OCI-LY1 (cell line): Measurements from ENCODE around the gene TET2.

Experiments
- H2AFZ ChIP-seq: fragments of 200-600 bp; sonication (generic), shearing (Covaris generic); 2 replicates; pipeline ENCODE4 v1.6.0; 2014; ENCODE audit warnings: antibody characterized with exemption, mild to moderate bottlenecking, low read length
- H3F3A ChIP-seq: fragments of 200-600 bp; sonication (generic), shearing (Covaris generic); 2 replicates; pipeline ENCODE4 v1.6.0; 2014; ENCODE audit warnings: mild to moderate bottlenecking, antibody characterized with exemption, low read length, moderate library complexity; ENCODE audit not compliant: insufficient read depth
- H3K27ac ChIP-seq: fragments of 200-600 bp; sonication (generic); 2 replicates; pipeline ENCODE4 v1.5.1; 2014; ENCODE audit warnings: low read length, mixed run types, mild to moderate bottlenecking, low read depth; ENCODE audit not compliant: poor library complexity, severe bottlenecking
- H3K27me3 ChIP-seq: fragments of 200-600 bp; sonication (generic); 2 replicates; pipeline ENCODE4 v1.6.0; 2014; ENCODE audit warnings: antibody characterized with exemption, mild to moderate bottlenecking, low read length, moderate library complexity; ENCODE audit not compliant: insufficient read depth
- H3K36me3 ChIP-seq: fragments of 200-600 bp; sonication (generic); 2 replicates; pipeline ENCODE4 v1.6.1; 2014; ENCODE audit warnings: mild to moderate bottlenecking, antibody characterized with exemption, low read length, moderate library complexity, mixed read lengths; ENCODE audit not compliant: insufficient read depth
- H3K4me1 ChIP-seq: fragments of 200-600 bp; sonication (generic); 2 replicates; pipeline ENCODE4 v1.5.1; 2014; ENCODE audit warnings: mild to moderate bottlenecking, low read length, moderate library complexity; ENCODE audit not compliant: insufficient read depth, severe bottlenecking
- H3K4me2 ChIP-seq: fragments of 200-600 bp; sonication (generic), shearing (Covaris generic); 2 replicates; pipeline ENCODE4 v1.6.1; 2014; ENCODE audit warnings: low read length
- H3K4me3 ChIP-seq: fragments of 200-600 bp; sonication (generic); 2 replicates; pipeline ENCODE4 v1.5.1; 2014; ENCODE audit warnings: low read length, low read depth, mild to moderate bottlenecking, mixed read lengths; ENCODE audit not compliant: poor library complexity, severe bottlenecking
- H3K79me2 ChIP-seq: fragments of 200-600 bp; shearing (Covaris generic); 2 replicates; pipeline ENCODE4 v1.6.1; 2016; ENCODE audit warnings: mixed run types, low read length, mixed read lengths; ENCODE audit not compliant: insufficient read depth
- H3K9ac ChIP-seq: fragments of 200-600 bp; sonication (generic), shearing (Covaris generic); 2 replicates; pipeline ENCODE4 v1.6.1; 2014; ENCODE audit warnings: mild to moderate bottlenecking, low read length, mixed read lengths
- H3K9me2 ChIP-seq: fragments of 200-600 bp; sonication (generic), shearing (Covaris generic); 2 replicates; pipeline ENCODE4 v1.6.1; 2014; ENCODE audit warnings: low read depth, mild to moderate bottlenecking, low read length, mixed read lengths
- H3K9me3 ChIP-seq: fragments of 200-600 bp; shearing (Covaris generic); 2 replicates; pipeline ENCODE4 v1.6.1; 2014; ENCODE audit warnings: low read length, mixed read lengths
- H4K20me1 ChIP-seq: fragments of 200-600 bp; sonication (generic), shearing (Covaris generic); 2 replicates; pipeline ENCODE4 v1.6.0; 2016; ENCODE audit warnings: mild to moderate bottlenecking, low read length; ENCODE audit not compliant: insufficient read depth
- CTCF ChIP-seq: fragments of 200-600 bp; sonication (generic), shearing (Covaris generic); IDR thresholded peaks from 2 replicates; pipeline ENCODE4 v1.5.1; 2017; ENCODE audit warnings: mild to moderate bottlenecking, antibody characterized with exemption, low read length, moderate library complexity, mixed read lengths
- EZH2 ChIP-seq: fragments of 200-600 bp; sonication (generic), shearing (Covaris generic); IDR thresholded peaks from 2 replicates; pipeline ENCODE4 v1.8.0; 2017; ENCODE audit warnings: borderline replicate concordance, mixed run types, mild to moderate bottlenecking, antibody characterized with exemption, low read length, moderate library complexity, mixed read lengths

Gene TET2

GRCh38 chr4:105207386-105207785 is 60.7 kb downstream of the TET2 start:
- Histone ChIP-seq H3K27me3 (no peaks in the 10 kb centered on the region), H3K36me3 (no peaks in the 10 kb centered on the region), H3K4me1 (no peaks in the 10 kb centered on the region), H3K4me2 (no peak overlapping the region), H3K9ac (no peak overlapping the region), H3K79me2 (no peaks in the 10 kb centered on the region), H3F3A (no peaks in the 10 kb centered on the region), H4K20me1 (no peaks in the 10 kb centered on the region), H3K27ac (no peak overlapping the region), H2AFZ (no peak overlapping the region), H3K9me2 (no peaks in the 10 kb centered on the region), H3K4me3 (no peak overlapping the region), H3K9me3 (no peaks in the 10 kb centered on the region)
- no peak for TF ChIP-seq EZH2
- TF ChIP-seq CTCF, result no peak

GRCh38 chr4:105208561-105208960 is 61.9 kb downstream of the TET2 start:
- Histone ChIP-seq H3K4me3 (no peak overlapping the region), H3K9ac (no peak overlapping the region), H3K4me2 (no peak overlapping the region), H3F3A (no peaks in the 10 kb centered on the region), H3K9me3 (no peaks in the 10 kb centered on the region), H3K36me3 (no peaks in the 10 kb centered on the region), H2AFZ (no peak overlapping the region), H3K4me1 (no peaks in the 10 kb centered on the region), H3K27me3 (no peaks in the 10 kb centered on the region), H4K20me1 (no peaks in the 10 kb centered on the region), H3K27ac (no peak overlapping the region), H3K79me2 (no peaks in the 10 kb centered on the region), H3K9me2 (no peaks in the 10 kb centered on the region)
- no peak for TF ChIP-seq CTCF
- TF ChIP-seq EZH2, result no peak

- Histone ChIP-seq H3K9me3 (no peaks in the 10 kb centered on the region), H3K36me3 (no peaks in the 10 kb centered on the region), H3K4me1 (no peaks in the 10 kb centered on the region), H3K79me2 (no peaks in the 10 kb centered on the region), H3K9ac (no peak overlapping the region), H4K20me1 (no peaks in the 10 kb centered on the region), H2AFZ (no peak overlapping the region), H3K27ac (no peak overlapping the region), H3K4me3 (no peak overlapping the region), H3F3A (no peaks in the 10 kb centered on the region), H3K27me3 (no peaks in the 10 kb centered on the region), H3K4me2 (no peak overlapping the region), H3K9me2 (no peaks in the 10 kb centered on the region)
- no peak for TF ChIP-seq CTCF
- TF ChIP-seq EZH2, result no peak
These were observed 64.2 kb downstream of the TET2 start for GRCh38 chr4:105210916-105211315.
